HG03159 (cell line): ENCODE results near the gene MOB1B.
"Not testable (repeated sequence)": the region's sequence is repeated elsewhere in the genome, so short reads cannot be mapped to it uniquely, and the experiment has no call there.

Source experiments
- ATAC-seq: cut with Tn5 transposase; IDR thresholded peaks from one replicate; pipeline ENCODE4 v1.9.1; 2021; ENCODE audit warnings: mild to moderate bottlenecking, moderate library complexity; ENCODE audit not compliant: unreplicated experiment

The MOB1B gene

DNA sequence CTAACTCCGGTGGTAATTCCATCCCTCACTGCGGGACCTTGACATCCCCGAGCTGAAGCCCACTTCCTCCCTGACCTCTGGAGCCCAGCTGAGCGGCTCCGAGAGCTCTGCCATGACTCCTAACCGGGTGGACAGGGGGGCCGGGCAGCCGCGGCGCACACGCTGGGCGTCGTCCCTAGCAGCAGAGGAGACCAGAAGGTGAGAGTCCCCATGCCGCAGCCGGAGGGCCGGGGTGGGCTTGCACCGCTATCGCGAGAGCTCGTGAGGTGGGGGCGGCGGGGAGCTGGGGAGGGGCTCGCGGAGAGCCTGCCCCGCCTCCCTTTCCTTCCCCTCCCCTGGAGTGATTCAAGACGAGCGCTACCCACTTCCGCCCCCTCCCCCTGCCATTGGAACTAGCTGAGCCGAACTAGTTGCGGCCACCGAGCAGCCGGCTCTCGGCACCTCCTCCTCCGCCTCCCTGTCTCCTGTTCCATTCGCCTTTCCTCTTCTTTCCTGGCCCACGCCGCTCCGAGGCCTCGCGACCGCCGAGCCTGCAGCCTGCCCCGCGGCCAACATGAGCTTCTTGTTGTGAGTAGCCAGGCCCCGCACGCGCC is at the start of gene MOB1B:
Gene MOB1B, plus strand, starts transcription at position 386 of the 593 bp plus-strand sequence. Its CDS starts 168 bp downstream, at position 554.
- peak; percentile 84 for ATAC-seq

DNA sequence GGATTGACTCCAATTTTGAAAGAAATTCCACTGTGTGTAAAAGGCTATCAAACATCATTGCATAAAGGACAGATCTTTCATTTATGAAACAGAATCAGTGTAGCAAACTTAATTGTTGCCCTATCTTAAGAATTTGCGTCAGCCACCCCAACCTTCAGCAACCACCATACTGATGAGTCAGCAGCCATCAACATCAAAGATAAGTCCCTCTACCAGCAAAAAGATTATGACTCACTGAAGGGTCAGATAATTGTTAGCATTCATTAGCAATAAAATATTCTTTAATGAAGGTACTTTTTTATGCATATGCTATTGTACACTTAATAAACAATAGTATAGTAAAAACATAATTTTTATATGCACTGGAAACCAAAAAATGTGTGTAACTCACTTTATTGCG is 46.7 kb upstream of the MOB1B start:
- no peak for ATAC-seq

DNA sequence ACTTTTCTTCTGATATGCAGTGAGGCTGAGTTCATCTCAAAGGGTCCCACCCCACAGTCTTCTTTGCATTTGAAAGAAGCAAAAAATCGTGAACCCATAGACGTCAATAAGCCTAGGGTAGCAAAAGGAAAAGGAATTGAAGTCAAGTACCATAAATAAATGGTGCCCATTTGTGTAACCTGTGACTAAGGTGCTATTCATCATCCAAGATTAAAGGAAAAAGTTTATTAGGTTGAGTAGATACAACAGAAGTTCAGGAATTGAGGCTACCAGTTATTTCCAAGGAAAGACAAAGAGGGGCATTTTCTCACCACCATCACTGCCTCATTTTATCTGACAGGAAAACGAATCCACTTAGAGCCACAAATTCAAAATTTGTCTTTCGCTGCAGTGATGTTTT is 43.7 kb upstream of the MOB1B start:
- ATAC-seq = no peak

DNA sequence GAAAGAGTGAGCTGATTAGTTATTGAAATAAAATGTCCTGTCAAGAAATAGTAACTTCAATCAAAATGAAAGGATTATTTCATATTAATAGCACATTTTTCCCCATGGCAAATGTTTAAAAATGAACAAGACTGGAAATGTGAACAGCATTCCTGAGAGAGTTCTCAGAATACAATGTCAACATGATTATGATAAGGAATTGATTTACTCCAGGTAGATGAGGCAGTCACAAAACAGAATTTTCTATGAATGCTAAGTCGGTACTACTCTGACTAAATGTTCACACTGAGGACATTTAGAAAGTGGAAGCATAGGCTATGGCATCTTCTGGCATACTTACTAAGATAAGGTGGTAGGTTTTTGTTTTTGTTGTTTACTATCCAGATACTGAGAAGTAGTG is 43.1 kb upstream of the MOB1B start:
- ATAC-seq = no peak

DNA sequence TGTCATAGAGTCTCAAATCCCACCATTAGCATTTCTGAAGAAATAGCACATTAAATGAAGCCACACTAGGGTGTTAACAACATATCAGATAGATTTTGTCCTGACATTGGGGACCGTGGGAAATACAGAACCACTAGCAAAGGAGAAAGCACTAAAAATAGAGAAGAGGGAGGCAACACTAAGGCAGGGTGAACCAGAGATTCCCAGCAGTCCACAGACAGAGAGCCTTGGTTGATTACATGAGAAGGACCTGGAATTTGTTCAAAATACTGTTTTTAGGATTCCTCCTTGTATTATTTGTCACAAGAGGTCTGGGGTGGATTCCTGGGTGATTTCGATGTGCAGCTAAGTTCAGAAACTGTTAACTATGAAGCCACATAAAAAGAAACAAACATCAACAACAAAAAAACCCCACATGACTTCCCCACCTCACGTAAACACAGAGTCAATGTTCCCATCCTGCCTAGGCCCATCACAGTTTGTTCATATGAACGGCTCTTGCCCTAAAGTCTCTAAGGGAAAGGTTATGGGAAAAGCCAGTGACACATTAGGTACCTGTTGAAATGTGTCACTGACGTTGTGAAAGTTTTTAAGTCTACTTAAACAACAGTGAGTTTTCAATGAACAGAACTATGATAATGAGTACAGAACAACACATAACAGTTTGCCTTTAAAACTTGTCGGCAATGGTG is 38.9 kb upstream of the MOB1B start:
- ATAC-seq = peak; percentile 50

DNA sequence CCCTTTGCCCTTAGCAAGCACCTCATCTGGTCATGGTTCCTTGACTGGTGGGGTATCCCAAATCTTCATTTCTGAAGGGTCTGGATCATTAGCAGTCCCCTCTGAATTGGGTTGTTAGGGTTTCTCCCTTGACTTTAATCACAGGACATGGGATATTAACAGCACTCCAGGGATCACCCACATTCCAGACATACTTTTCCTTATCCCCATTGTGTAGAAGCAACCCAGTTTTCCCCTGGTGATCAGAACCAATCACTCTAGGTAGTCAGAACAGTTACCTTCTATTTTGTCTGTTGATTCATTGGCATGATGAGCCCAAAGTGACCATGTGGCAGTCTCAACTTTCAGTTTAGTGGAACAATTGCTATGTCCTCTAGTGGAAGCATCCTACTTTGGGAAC is 33.4 kb upstream of the MOB1B start:
- ATAC-seq = no peak

DNA sequence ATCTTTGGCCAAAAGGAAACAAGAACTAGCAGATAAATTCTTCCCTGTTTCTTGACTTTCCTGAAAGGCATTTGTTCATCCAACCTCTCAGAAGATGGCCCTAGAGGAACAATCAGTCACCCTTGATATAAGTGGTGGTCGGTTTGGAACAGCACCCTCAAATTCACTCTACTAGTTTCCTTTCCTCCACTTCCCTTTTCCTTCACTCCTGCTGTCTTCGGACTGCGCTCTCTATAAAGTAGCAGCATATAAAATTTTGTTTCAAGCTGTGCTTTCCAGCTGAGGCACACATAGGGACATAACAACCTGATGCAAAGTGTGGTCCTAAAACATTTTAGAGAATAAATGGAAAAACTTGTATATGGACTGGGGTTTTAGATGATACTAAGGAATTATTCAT is 29.0 kb upstream of the MOB1B start:
- no peak for ATAC-seq

DNA sequence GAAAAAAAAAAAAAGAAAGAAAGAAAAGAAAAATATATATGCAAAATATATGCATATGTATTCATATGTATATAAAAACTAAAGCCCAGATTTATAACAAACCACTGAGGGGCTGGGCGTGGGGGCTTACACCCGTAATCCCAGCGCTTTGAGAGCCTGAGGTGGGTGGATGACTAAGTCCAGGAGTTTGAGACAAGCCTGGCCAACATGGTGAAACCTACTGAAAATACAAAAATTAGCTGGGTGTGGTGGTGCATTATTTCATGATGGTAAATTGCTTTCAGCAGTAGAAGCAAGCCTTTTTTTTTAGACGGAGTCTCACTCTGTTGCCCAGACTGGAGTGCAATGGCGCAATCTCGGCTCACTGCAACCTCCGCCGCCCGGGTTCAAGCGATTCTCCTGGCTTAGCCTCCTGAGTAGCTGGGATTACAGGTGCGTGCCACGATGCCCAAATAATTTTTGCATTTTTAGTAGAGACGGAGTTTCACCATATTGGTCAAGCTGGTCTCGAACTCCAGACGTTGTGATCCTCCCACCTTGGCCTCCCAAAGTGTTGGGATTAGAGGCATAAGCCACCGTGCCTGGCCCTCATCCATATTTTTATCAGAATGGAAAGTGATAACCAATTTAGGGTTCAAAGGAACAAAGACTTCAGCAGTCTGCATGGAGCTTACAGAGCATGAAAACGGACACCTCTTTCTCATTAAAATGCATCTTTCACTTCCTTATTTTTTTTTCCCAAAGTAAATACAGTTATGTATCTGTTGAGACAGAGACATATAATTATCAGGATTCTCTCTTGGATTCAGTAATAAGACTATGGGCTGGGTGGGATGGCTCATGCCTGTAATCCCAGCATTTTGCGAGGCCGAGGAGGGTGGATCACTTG is 27.7 kb upstream of the MOB1B start:
- ATAC-seq = peak; percentile 68

DNA sequence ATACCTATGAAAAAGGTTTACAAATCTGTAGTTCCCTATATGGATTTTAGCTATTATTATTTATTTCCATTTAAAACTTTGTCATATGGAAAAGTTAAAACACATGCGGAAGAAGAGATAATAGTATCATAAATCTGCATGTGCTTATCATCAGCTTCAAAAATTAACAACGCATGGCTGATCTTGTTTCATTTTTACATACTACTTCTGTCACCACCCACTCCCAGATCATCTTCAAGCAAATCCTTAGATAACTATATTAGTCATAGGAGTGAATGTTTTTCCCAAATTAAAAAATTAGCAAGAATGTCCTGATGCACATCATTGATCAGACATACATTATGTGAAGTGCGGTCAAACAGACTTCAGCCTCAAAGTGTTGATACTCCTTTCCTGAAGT is 24.6 kb upstream of the MOB1B start:
- ATAC-seq = no peak

DNA sequence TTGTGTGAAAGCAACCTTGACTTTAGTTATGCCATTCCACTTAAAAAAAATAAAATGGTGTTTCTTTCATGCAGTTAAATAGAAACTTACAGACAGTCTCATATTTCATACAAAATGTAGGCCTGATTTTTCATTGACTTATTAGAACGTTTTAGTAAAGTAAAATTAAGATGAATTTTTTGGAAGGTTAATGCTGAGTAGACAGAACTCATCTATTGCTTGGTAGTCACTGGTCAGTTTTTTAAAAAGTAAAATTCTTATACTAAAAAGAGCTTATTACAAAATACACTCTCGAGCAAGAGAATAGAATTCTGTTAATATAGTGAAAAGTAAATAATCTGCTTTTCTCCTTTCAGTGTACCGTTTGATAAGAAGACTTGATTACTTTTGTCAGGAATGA is 21.4 kb upstream of the MOB1B start:
- no peak for ATAC-seq

DNA sequence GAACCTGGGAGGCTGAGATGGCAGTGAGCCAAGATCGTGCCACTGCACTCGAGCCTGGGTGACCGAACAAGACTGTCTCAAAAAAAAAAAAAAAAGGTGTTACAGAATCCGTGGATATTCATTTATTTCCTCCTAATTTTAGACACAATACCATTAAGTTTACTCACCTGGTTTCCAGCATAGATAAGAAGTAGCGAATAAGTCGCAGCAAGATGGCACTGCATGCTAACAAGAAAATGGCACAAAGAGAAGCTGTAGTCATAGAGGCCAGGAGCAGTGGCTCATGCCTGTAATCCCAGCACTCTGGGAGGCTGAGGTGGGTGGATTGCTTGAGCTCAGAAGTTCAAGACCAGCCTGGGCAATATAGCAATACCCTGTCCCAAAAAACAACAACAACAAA is 17.0 kb upstream of the MOB1B start:
- no peak for ATAC-seq

DNA sequence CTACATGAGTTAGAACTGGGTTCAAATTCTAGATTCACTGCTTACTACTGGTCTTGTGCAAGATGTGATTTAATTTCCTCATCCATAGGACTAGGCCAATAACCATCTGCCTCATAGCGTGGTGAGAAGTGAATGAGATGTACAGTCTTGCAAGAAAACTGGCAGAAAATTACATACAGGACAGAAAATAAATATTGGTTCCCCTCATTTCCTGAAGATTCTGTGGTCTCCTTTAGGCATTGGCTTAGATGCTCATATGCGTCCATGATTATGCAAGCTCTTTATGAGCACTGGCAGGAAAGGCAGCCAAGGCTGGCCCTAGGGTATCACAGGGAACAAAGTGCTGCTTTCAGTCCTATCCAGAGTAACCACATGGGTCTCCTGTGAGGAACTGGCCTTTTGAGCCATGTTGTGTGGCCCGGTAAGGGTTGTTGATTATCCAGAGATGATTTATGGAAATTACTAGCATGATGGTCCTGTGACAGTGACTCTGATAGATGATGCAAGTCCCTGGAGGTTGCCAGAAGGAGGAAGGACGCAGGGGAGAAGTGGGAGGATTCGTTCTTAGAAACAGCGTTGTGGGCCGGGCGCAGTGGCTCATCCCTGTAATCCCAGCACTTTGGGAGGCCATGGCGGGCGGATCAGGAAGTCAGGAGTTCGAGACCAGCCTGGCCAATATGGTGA is 9.9 kb upstream of the MOB1B start:
- ATAC-seq = no peak

DNA sequence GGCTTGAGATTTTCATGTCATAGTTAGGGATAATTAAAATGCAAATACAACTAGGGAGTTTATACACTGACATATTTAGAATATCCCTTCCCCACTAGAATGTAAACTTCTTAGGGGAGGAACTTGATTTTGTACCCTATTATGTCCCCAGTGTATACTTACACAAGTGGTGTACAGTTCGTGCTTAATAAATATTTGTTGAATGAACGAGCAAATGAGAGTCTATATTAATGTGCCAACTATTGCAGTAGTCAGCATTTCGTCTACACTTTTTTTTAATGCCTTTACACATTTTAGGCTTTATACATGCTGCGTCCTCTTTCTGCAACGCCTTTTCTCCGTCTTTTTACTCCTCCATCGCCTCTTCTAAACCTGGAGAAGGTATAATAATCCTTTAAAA is 8.4 kb upstream of the MOB1B start:
- no peak for ATAC-seq

DNA sequence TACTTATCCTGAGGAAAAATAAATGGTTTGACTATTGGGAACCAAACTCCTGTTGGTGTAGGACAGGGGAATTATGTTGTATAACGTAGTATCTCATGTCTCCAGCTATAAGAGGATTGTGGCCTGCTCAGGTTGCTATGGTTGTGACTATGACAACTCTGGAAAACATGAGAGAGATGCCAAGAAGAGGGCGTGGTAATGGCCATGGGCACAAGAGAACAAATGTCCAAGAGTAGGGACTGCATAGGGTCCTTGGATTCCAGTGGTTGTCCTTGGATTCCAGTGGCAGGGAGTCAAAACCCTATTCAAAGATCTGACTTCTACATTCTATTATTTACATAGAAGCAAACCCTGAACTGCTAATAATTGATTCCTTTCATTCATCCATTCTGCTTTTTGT is 6.8 kb upstream of the MOB1B start:
- peak; percentile 29 for ATAC-seq

DNA sequence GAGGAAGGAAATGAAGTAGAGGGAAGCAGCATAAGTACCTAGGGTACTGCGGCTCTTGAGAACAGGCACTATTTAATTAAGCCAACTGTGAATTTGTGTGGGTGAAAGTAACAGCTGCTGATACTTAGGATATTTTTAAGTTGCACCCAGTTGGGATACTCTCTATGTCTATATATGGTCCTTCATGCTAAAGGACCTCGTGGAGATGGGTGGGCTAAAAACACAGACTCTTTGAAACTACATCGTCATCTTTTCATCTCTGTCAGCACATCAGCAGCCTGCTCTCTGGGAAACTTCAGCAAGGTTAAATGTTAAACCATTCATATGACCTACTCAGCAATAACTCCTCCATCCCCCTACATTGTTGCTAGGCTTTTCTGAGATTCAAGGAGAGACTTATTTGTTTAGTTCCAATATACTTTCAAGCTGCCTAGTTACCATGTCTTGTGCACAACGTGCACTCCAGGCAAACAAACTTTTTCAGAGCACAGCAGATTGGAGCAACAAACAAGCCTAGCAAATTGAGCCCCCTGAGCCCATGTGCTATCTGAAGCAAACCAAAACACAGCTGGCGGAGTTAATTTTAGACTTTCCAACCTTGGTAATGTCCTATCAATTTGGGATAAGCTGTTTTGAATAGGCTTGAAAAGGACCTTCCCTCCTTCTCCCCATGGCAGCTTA is 6.2 kb upstream of the MOB1B start:
- ATAC-seq = peak; percentile 63

DNA sequence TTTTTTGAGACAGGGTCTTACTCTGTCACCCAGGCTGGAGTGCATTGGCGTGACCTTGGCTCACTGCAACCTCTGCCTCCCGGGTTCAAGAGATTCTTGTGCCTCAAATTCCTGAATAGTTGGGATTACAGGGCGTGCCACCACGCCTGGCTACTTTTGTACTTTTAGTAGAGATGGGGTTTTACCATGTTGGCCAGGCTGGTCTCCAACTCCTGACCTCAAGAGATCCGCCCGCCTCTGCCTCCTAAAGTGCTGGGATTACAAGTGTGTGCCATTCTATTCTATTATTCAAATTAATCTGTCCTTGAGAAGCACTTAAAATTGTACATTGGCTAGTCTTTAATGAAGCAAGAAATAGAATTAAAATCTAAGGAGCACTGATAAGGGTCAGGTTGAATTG is 3.6 kb upstream of the MOB1B start:
- not testable (repeated sequence) for ATAC-seq

DNA sequence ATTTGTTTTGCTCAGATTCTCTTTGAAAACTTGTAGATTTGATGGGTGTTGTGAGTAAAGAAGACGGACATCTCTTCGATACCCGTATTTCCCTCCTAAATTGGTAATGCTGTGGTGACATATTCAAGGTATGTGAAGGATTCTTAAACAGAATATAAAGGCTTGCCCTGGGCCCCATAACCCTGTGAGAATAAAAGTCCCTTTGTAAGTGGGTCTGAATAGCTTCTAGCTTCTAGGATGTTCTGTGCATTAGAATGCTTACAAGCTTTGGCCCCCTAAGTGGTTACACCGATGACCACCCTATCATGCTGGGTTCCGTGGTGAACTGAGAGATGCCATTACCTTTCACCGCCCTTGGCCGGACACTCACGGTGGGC is 574 bp upstream of the MOB1B start:
- no peak for ATAC-seq

DNA sequence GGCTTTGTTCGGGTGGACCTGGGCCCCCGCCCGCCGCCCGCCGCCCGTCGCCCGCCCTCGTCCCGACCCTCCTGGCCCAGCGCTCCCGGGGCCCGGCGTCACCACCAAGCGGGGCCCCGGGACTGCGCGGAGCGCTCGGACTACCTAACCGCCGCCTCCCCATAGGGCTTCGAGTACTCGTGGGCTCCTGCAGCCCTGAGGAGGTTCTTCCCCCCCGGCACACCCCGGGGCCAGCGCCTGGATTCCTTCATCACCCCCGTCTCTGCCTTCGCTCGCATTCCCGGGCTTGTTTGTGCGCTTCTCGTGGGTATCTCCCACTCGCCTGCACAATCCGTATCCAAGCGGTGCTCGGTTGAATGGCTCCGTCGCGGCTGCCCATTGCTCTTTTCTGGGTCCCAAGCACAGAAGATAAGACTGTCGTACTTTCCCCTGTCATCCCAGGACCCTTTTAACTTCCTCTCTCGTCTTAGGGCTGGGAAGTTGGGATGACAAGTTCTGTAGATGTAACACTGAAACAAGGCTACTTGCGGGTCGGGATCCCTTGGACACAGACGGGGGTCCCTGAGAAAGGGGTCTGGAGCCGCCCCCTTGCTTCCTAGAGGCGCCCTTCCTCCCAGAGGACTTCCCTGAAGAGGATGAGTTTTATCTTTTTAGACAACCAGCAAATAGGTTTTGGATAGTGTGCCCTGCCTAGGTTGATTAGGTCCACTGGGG is 565 bp downstream of the MOB1B start:
- peak; percentile 50 for ATAC-seq

DNA sequence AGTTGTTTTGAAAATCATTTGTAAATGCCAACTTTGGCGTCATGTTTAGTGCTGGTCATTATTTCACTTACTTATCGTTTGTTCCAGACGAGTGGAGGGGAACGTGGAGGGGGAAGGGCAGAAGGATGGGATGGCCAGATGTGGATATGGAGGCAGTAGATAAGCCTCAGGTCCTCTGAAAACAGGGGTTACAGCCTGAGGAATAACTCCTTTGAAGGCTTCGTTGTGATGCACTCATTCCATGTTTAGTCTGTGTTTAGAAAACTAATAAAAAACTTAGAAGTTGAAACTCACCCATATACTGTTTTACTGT is 1.1 kb downstream of the MOB1B start:
- no peak for ATAC-seq

DNA sequence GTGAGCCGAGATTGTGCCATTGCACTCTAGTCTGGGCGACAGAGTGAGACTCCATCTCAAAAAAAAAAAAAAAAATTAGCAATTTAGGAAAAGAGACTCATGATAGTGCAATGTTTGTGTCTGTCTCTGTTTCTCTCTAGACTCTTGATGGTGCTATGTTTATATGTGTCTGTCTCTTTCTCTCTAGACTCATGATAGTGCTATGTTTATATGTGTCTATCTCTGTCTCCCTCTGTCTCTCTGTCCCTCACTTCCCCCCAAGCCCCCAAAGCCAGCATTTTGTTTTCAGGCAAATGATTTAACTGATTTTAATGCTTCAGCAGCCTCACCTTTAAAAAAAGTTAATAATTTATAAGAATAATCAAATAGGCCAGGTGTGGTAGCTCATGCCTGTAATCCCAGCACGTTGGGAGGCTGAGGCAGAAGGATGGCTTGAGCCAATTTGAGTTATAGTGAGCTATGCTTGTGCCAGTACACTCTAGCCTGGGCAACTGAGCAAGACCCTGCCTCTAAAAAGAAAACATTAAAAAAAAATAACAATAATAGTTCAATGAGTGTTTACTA is 6.9 kb downstream of the MOB1B start:
- ATAC-seq = peak; percentile 54
